ENCODE measurements around the gene CCDC71L. TPM values are rescaled to one million over a fixed set of nuclear protein-coding genes. Genes with fewer than 3 reads are reported as not detected.

Gene CCDC71L
- 8.0 to 13.1 TPM (median 12.9 TPM) in 5 replicates for total RNA-seq (2022; extraction: Qiagen RNA extraction)

GRCh38 chr7:106660862-106661720, at the start of gene CCDC71L:
CCDC71L (minus strand) TSS chr7:106661158; CDS start chr7:106660896, 262 bp downstream.

Other genes with a start within 250 kb of the CCDC71L start
- not detected in 5 replicates for gene PIK3CG, start 204.1 kb upstream of the CCDC71L start, total RNA-seq (2022; extraction: Qiagen RNA extraction)

Measured in A549 treated with Hydrocortisone at 1 μM for 4 hours (cell line).